GM19468 (cell line): ENCODE data around the gene RNPEPL1.
"Not testable (repeated sequence)": the region's sequence is repeated elsewhere in the genome, so short reads cannot be mapped to it uniquely, and the experiment has no call there.

Experiments used
- ATAC-seq: cut with Tn5 transposase; IDR thresholded peaks from one replicate; pipeline ENCODE4 v1.9.1; 2021; ENCODE audit warnings: mild to moderate bottlenecking, moderate library complexity, moderate number of reproducible peaks; ENCODE audit not compliant: unreplicated experiment; ENCODE audit errors: extremely low read depth

Gene RNPEPL1

DNA sequence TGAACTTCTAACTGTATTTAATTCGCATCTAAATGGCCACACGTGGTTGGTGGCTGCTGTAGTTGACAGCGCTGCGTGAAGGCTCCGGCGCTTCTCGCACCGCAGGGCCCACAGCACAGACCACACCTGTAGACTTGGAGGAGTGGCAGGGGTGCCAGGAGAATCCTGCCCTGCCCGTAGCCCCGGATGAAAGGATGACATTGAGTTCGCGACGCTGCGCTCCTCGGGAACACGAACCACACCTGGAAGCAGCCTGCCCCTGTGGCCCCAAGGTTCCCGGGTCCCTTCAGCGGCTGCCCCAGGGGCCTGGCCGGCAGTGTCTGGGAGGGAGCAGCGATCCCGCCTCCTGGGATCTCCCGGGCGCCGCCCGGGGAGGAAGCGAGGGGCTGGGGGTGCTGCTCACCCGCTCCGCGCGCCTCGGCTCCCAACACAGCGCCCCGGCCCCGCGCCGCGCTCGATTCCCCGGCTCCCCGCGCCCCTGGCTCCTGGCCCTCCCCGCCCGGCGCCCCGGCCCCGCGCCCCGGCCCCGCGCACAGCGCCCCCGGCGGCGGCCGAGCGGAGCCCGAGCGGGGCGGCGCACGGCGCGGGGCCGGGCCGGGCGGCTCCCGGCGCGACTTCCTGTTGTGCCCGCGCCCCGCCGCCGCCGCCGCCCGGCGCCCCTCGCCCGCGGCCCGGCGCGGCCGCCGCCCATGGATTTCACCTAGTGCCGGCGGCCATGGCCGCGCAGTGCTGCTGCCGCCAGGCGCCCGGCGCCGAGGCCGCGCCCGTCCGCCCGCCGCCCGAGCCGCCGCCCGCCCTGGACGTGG is at the start of gene RNPEPL1:
RNPEPL1 (plus strand) TSS at position 613 of the 806 bp plus-strand sequence; CDS start at position 716, 103 bp downstream.
- ATAC-seq, result no peak

- no peak for ATAC-seq
Measured at GRCh38 chr2:240518981-240519380, 49.3 kb upstream of the RNPEPL1 start.

DNA sequence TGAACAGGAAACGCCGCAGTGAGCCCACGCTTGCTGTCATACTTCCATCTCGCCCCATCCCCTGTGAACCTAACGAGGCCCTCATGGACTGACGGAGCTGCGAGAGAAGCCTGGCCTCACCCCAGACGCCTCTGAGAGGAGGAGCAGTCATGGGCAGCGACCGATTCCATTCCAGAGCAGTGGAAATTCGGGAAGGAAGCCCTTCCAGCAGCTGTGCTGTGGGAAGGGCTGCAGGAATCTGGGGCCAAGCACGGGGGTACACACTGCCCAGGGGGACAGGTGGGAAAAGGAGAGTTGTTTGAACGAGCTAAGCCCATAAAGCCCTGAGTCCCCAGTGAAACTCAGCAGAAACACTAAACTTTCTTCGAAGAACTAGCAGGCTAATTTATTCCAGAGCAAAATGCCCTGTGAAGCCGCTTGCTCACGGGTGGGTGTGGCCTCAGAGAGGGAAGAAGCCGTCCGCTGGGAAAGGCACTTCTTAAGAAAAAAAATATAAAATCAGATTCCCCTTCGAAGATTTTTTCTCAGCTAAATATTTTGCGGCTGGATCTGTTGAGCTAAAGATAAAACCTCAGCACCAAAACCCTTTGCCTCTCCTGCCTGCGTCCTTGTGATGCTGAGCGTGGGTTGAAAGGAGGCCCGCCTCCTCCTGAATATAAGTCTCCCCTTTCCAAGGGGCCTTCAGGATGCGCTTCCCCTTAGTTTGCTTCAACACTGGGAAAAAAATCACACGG is 48.7 kb upstream of the RNPEPL1 start:
- no peak for ATAC-seq

DNA sequence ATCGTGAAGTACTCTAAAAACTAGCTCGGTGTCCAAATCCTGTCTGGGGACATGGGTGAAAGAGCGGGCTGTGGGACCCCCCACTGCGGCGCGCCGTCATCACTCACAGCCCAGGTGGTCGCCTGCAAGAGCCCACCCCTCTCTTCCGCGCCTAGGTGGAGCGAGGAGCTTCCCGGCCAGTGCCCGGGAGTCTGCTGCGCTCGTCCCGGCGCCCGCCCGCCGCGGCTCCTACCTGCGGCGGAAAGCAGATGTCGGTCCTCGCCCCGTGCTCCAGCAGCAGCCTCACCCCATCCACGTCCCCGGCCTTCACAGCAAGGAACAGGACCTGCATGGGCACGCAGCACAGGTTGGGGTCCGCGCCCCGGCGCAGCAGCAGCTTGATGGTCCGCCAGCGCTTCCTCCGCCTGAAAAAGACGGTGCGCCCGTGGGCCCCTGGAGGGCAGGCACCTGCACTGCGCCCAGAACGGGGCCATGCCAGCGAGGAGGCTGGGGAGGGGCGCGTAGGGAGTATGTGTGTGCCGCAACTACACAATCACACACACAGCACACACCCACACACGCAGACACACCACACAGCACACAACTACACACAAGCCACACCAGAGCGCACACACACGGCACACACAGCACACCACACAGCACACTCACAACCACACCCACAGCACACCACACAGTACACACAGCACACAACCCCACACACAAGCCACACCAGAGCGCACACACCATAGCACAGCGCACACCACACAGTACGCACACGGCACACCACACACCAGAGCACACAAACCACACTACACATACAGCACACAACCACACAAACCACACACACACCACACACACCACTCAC is 47.9 kb upstream of the RNPEPL1 start:
- ATAC-seq, result no peak

DNA sequence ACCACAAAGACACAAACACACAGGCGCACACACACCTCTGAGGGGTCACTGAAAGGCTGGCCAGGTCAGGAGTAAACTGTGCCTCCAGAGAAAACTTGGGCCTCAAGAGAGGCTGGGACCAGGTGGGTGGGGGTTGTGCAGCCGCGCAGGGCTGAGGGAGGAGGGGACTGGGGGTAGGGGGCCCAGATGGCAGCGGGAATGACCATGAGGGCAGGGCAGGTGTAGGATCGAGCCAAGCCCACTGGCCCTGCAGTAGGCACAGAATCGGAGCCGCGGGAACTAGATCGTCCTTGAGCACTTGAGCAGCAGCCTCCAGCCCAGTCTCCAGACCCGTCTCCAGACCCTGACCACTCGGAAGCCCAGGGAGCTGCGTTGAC is 47.3 kb upstream of the RNPEPL1 start:
- ATAC-seq, result no peak

GRCh38 chr2:240521885-240522284 is 46.4 kb upstream of the RNPEPL1 start:
- ATAC-seq, result not testable (repeated sequence)

DNA sequence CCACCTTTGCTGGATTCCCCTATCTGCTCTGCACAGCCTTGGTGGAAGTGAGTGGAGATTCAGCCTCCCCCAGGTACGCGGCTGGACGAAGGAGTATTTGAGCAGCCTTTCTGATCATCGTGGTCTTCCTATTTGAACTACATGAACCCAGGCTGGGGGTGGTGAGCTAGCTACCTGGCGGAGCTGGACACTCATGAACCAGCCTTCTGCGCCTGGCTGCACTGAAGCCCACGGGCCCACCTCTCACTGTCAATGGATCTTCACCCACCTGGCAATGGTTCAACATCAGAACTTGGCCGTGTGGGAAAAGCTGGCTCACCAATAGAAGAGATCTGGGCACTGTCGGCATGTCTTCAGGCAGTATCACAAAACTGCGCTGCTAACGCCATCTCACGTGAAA is 45.9 kb upstream of the RNPEPL1 start:
- ATAC-seq, result no peak

GRCh38 chr2:240523451-240524281 is 44.6 kb upstream of the RNPEPL1 start:
- no peak for ATAC-seq

- no peak for ATAC-seq
Measured at GRCh38 chr2:240524963-240525718, 43.1 kb upstream of the RNPEPL1 start.

GRCh38 chr2:240525802-240526201 is 42.5 kb upstream of the RNPEPL1 start:
- ATAC-seq, result no peak

DNA sequence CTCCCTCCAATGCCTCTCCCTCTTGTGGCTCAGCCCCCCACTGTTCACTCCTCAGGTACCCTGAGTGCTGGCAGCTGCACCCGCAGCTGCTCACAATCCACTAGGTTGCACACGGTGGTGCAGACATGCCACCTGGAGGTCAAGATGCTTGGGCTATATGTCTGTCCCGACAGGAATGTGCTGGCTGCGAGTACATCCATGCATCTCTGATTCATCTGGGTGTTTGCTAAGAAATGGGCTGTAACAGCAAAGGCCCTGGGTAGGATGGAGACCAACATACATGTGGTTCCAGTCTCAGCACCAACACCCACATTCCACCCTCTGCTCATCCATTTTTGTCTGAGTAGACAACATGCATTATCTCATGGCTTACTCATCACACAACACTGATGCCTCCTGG is 41.8 kb upstream of the RNPEPL1 start:
- ATAC-seq, result no peak

GRCh38 chr2:240527153-240527750 is 41.0 kb upstream of the RNPEPL1 start:
- no peak for ATAC-seq

GRCh38 chr2:240528406-240529040 is 39.8 kb upstream of the RNPEPL1 start:
- ATAC-seq, result no peak

GRCh38 chr2:240529344-240529999 is 38.8 kb upstream of the RNPEPL1 start:
- ATAC-seq, result no peak

DNA sequence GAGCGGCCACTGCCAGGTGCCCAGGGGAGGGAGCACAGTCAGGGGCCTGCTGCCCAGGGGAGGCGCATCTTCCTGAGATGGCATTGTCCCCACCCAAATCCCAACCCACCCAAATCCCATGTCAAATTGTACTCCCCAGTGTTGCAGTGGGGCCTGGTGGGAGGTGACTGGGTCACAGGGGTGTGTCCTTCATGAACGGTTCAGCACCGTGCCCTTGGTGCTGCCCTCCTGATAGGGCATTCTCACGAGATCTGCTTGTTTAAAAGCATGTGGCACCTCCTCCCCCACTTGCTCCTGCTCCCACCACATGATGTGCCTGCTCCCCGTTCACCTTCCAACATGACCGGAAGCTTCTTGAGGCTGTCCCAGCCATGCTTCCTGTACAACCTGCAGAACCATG is 38.1 kb upstream of the RNPEPL1 start:
- no peak for ATAC-seq

DNA sequence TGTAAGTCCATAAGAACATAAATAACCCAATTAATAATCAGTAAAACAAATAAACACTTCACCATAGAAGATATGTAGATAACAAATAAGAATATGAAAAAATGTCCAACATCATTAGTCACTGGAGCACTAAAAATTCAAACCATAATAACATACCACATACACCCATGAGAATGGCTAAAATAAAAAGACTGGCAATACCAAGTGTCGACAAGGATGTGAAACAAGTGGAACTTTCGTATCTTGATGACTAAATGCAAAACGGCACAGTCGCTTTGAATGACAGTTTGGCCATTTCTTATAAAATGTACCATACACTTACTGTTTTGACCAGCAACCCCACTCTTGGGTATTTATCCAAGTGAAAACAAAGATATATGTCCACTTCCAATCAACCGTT is 37.2 kb upstream of the RNPEPL1 start:
- no peak for ATAC-seq

DNA sequence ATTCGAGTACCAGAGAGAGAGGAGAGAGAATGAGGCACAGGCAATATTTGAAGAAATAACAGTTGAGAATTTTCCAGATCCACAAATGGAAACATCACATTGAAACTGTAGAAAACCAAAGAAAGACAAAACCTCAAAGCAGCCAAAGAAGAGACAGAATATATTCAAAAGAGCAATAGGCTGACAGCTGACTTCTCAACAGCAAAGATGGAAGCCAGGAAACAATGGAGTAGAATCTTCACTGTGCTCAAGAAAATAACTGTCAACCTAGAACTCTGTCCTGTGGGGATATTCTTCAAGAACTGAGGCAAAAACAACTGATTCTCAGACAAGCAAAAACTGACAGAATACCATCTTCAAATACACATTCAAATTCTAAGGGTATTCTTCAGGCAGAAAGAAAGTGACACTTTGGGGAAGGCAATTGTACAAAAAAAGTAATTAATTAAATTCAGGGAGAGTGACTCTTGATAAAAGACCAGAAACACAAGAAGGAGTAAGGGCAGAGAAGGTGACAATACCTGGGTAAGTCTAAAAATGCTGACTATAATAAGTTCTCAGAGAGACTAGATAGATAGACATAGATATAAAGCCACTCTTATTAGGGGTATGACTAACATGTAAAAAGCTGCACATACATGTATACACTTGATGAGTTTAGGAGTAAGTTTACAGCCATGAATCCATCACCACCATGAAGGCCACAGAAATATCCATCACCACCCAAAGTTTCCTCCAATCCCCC is 36.1 kb upstream of the RNPEPL1 start:
- ATAC-seq, result no peak
